Sigmoid colon (tissue), 7 donors: ENCODE results near the gene PIM3. TPM values are rescaled to one million over a fixed set of nuclear protein-coding genes. Genes with fewer than 3 reads are reported as not detected.

Source experiments
- DNase-seq: peaks from one replicate; pipeline ENCODE4 v3.0.0-alpha.2; 2019
- H3K27ac ChIP-seq, 4 donors: fragments of 200-600 bp; sonication (generic); one replicate each; pipeline ENCODE4 v1.5.1; 2016 to 2019; ENCODE audit warnings: mild to moderate bottlenecking in 1 of 4
- H3K27me3 ChIP-seq, 3 donors: fragments of 200-600 bp; sonication (generic); one replicate each; pipeline ENCODE4 v1.5.1; 2019; ENCODE audit warnings: mild to moderate bottlenecking in 1 of 3
- H3K36me3 ChIP-seq, 4 donors: fragments of 200-600 bp; sonication (generic); one replicate each; pipeline ENCODE4 v1.5.1; 2016 to 2019
- H3K4me1 ChIP-seq, 4 donors: fragments of 200-600 bp; sonication (generic); one replicate each; pipeline ENCODE4 v1.5.1; 2017 to 2019
- H3K4me3 ChIP-seq, 4 donors: fragments of 200-600 bp; sonication (generic); one replicate each; pipeline ENCODE4 v1.5.1; 2017 to 2019; ENCODE audit warnings: mild to moderate bottlenecking in 2 of 4, moderate library complexity in 1 of 4
- H3K9me3 ChIP-seq, 4 donors: fragments of 200-600 bp in 3 of 4; sonication (generic) in 3 of 4; one replicate each; pipeline versions ENCODE4 v1.5.1 to v1.6.1; 2013 to 2019
- CTCF ChIP-seq, 4 experiments: fragments of 450-650 bp in 3 of 4; fragments of 200-600 bp in 1 of 4; IDR thresholded peaks; one replicate each; pipeline ENCODE4 v1.5.1; 2016 to 2019; ENCODE audit warnings: antibody characterized with exemption in 4 of 4, mild to moderate bottlenecking in 3 of 4, moderate library complexity in 2 of 4
- EP300 ChIP-seq, 4 donors: sonication (generic); formaldehyde crosslinking; IDR thresholded peaks; one replicate each; pipeline ENCODE4 v1.6.1; 2017; ENCODE audit warnings: antibody characterized with exemption in 4 of 4
- POLR2A ChIP-seq, 2 donors: fragments of 450-650 bp; IDR thresholded peaks; one replicate each; pipeline ENCODE4 v1.6.1; 2016; ENCODE audit warnings: antibody characterized with exemption in 2 of 2, mild to moderate bottlenecking in 2 of 2, moderate library complexity in 2 of 2
- POLR2AphosphoS5 ChIP-seq, 4 donors: sonication (generic); formaldehyde crosslinking; IDR thresholded peaks; one replicate each; pipeline ENCODE4 v1.6.1; 2017; ENCODE audit warnings: antibody characterized with exemption in 4 of 4
- WGBS, 2 donors: extraction: QIAGEN DNeasy Blood & Tissue Kit; methylation state at CpG; one replicate each; pipeline ENCODE4 v1.1.7; 2013; 5-methylcytosine and 5-hydroxymethylcytosine counted together
- intact Hi-C: fragments of 100-400 bp; cut with DNase I; formaldehyde crosslinking; loops from one replicate; pipeline ENCODE4 v1.15.1; 2023
- polyA plus RNA-seq, 3 donors: library from polyadenylated mRNA; stranded (reverse); fragments of 200-250 nt; gene quantifications; one replicate each; pipeline ENCODE4 v1.2.3, GENCODE V29; 2013
- total RNA-seq, 4 donors: library from RNA; depleted of rRNA; stranded (reverse); fragments of >200 nt; gene quantifications; one replicate each; pipeline ENCODE4 v1.1.0, GENCODE V29; 2016
- donor health status: healthy with polysubstance abuse.
- donor health status: Bipolar disorder and iron deficiency.
- donor health status: healthy.

The PIM3 gene
- total and polyA plus RNA-seq, 7 donors: 26.3 to 126 (median 49.4) TPM

DNA sequence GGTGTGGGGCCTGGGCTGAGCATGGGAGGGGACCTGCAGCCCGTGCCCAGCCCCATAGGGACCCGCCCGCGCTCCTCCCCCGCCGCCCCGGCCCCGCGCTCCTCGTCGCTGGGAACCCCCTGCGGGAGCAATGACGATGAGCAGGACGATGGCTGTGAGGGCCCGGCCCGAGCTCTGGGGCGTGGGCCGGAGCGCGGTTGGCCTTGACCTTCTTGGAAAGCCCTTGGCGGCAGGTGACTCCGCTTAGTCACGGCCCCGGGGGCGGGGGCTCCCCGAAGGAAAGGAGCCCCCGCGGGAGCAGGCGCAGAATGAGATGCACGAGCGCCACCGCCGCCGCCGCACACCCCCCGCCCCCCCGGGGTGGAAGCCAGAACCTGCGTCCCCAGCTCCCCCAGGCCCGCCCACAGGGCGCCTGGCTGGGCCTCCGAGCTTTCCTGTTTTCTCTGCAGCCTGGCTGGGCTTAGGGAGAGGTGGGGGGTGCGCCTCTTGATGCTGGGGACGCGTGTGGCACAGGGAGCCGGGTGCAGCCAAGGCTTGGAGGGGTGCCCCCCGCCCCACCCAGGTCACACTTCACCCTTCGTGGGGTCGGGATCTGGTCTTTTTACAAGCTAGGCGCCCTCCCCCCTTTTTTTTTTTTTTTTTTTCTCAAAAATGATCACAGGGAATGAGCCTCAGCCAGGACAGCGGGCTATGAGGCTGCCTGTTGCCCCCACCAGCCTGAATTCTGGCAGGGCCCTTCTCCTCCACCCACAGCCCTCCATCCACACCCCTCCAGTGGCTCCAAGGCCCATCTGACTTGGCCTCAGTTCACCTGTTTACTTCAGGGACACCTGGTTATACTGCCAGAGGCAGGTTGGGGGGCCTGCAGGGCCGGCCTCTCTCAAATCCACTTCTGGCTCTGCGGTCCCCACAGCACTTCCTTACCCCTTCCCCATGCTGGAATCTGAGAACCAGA lies 24.3 kb upstream of the PIM3 start:
- Histone ChIP-seq H3K27me3 (no peaks in the 10 kb centered on the region), H3K4me1 (peaks cover 0 to 47% (median 43%) of the 10 kb centered on the region in 4 donors), H3K36me3 (no peaks in the 10 kb centered on the region), H3K9me3 (no peaks in the 10 kb centered on the region), H3K4me3 (peak overlapping the region; percentile 41 to 61 (median 58)), H3K27ac (peak overlapping the region; percentile 88 to 96 (median 90))
- peak; percentile 97 for DNase-seq
- WGBS, 2 donors: 4% methylated on average over 52 of the region's 52 CpGs
- intact Hi-C loops: loop anchor here (1.0 kb wide), 1 partner anchor 24 kb away; the partner anchor contains the start of gene PIM3
- TF ChIP-seq EP300 (IDR thresholded peaks at IDR 0.05) (peak in 2 of 4 donors; percentile 44 to 52), POLR2AphosphoS5 (IDR thresholded peaks at IDR 0.05) (peak; percentile 69 to 88 (median 78)), POLR2A (IDR thresholded peaks at IDR 0.05) (peak; percentile 23 to 40), CTCF (IDR thresholded peaks at IDR 0.05) (no peak)

GRCh38 chr22:49936973-49937757 lies 23.4 kb upstream of the PIM3 start:
- Histone ChIP-seq H3K9me3 (no peaks in the 10 kb centered on the region), H3K4me3 (peak overlapping the region in 2 of 4 donors; percentile 60 to 61), H3K27me3 (no peaks in the 10 kb centered on the region), H3K27ac (peak overlapping the region; percentile 88 to 96 (median 90)), H3K4me1 (peaks cover 0 to 47% (median 43%) of the 10 kb centered on the region in 4 donors), H3K36me3 (no peaks in the 10 kb centered on the region)
- intact Hi-C loops: loop anchor here (1.0 kb wide), 1 partner anchor 23 kb away; the partner anchor contains the start of gene PIM3
- 62 to 79% methylated on average over 21 of the region's 21 CpGs for WGBS, 2 donors
- peak in 3 of 4 donors; percentile 27 to 56 (median 54) for TF ChIP-seq POLR2AphosphoS5 (IDR thresholded peaks at IDR 0.05)
- TF ChIP-seq CTCF (IDR thresholded peaks at IDR 0.05): no peak
- DNase-seq: no peak

- 84 to 87% methylated on average over 27 of the region's 27 CpGs for WGBS, 2 donors
- Histone ChIP-seq H3K27ac (peak overlapping the region; percentile 88 to 96 (median 90)), H3K27me3 (no peaks in the 10 kb centered on the region), H3K4me3 (no peak overlapping the region), H3K4me1 (peaks cover 0 to 45% (median 42%) of the 10 kb centered on the region in 4 donors), H3K9me3 (no peaks in the 10 kb centered on the region), H3K36me3 (no peaks in the 10 kb centered on the region)
- DNase-seq: no peak
- intact Hi-C loops: no loop called here
- no peak for TF ChIP-seq POLR2A (IDR thresholded peaks at IDR 0.05)
- TF ChIP-seq POLR2AphosphoS5 (IDR thresholded peaks at IDR 0.05): peak in 3 of 4 donors; percentile 36 to 50 (median 43)
- TF ChIP-seq EP300 (IDR thresholded peaks at IDR 0.05): peak in 1 of 4 donors; percentile 18
Measured at GRCh38 chr22:49937758-49938564, 22.6 kb upstream of the PIM3 start.

DNA sequence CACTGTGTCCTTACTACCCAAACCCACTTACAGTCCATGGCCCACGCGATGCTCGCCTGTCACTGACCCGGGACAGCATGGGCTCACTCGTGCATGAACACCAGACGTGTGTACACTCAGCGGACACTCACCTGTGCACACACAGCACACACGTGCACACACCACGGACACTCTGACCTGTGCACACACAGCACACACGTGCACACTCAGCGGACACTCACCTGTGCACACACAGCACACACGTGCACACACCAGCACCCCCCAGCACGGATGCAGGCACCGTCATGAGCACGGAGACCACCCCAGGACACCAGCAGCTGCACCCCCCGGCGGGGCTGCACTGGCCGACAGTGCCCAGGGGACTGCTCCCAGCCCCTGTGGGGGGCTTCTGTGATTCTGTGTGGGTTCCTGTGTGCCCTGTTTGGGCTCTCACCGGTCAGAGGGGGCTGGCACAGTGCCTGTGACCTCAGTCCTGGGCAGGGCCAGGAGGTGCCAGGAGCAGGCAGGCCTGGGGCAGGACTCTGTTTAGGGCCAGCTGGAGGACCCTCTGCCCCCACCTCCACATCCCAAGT lies 21.9 kb upstream of the PIM3 start:
- Histone ChIP-seq H3K4me1 (peaks cover 0 to 40% (median 37%) of the 10 kb centered on the region in 4 donors), H3K4me3 (no peak overlapping the region), H3K9me3 (no peaks in the 10 kb centered on the region), H3K27me3 (no peaks in the 10 kb centered on the region), H3K27ac (peak overlapping the region in 3 of 4 donors; percentile 88 to 96 (median 89)), H3K36me3 (no peaks in the 10 kb centered on the region)
- TF ChIP-seq CTCF (IDR thresholded peaks at IDR 0.05) (no peak), EP300 (IDR thresholded peaks at IDR 0.05) (no peak), POLR2A (IDR thresholded peaks at IDR 0.05) (no peak), POLR2AphosphoS5 (IDR thresholded peaks at IDR 0.05) (no peak)
- no peak for DNase-seq
- intact Hi-C loops: no loop called here
- WGBS, 2 donors: 87 to 88% methylated on average over 19 of the region's 19 CpGs
